Stimulated activated CD8-positive, alpha-beta memory T cell treated with anti-CD3 and anti-CD28 coated beads, Interleukin-7, amount 100 ng/mL, for 1 hour (primary cell): ENCODE results near the gene PTCHD4.
"Not testable (repeated sequence)": the region's sequence is repeated elsewhere in the genome, so short reads cannot be mapped to it uniquely, and the experiment has no call there.

Source experiments
- DNase-seq, 2 donors: peaks; one replicate each; pipeline ENCODE4 v3.0.0-alpha.2; 2020; ENCODE audit warnings: low read depth in 2 of 2

PTCHD4 gene

GRCh38 chr6:48111143-48111506 lies at the start of gene PTCHD4:
TSS of gene PTCHD4 (minus strand) at chr6:48111197. CDS start at chr6:48068957, 42,240 bp downstream.
- DNase-seq: no peak

GRCh38 chr6:48151142-48151541 lies 40.1 kb upstream of the PTCHD4 start:
- DNase-seq: no peak

DNA sequence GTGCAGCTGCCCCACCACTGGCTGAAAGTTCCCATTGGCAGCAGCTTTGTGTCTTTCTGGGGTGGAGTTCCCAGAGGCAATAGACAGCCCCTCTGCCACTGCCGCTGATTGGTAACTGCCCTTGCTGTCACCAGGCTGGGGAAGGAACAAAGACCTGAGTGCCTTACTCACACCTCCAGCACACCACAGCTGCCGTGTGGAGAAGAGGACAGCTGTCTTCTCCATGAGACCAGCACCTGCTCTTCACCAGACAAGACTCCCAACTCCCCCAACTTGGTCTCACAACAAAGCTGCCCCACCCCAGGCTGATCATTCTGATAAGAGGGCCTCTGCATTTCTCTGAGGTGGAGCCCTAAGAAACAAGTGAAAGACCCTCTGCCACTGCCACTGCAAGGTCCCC lies 39.7 kb upstream of the PTCHD4 start:
- DNase-seq: no peak

- no peak for DNase-seq
Observed at GRCh38 chr6:48147051-48147450, 36.1 kb upstream of the PTCHD4 start.

DNA sequence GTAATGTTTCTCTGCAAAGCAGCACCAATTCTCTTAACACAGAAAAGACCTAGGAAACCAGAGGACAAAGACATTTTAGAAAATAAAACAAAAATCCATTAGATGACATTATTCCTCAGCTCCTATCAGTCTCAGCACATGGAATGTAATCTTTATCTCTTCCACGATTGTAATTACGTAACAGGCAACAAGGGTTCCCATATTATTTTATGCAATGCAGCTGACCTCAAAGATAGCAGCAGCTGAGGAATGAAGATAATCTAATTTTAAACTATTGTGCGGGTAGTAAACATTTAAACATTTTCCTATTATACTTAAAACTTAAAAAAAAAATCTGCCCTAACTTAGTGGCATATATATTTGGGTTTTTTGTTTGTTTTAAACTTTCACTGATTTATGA lies 33.0 kb upstream of the PTCHD4 start:
- DNase-seq: no peak

DNA sequence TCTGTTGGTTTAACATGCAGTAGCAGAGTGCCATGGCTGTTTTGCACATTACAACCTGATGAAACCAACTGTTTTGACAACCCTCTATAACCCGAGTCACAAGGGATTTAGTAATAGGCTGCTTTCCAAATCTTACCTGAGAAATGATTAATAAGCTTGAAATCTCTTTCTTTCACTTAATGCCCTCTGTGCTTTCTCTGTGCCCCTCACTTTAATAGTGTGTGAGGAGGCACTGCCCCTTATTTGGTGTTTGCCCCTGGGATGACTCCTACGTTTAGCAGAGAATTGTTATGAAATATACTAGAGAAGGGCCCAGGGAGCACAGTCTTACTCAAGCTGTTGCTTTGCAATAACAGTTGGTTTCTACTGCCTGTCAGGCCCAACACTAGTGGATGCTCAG lies 31.0 kb upstream of the PTCHD4 start:
- DNase-seq: no peak

DNA sequence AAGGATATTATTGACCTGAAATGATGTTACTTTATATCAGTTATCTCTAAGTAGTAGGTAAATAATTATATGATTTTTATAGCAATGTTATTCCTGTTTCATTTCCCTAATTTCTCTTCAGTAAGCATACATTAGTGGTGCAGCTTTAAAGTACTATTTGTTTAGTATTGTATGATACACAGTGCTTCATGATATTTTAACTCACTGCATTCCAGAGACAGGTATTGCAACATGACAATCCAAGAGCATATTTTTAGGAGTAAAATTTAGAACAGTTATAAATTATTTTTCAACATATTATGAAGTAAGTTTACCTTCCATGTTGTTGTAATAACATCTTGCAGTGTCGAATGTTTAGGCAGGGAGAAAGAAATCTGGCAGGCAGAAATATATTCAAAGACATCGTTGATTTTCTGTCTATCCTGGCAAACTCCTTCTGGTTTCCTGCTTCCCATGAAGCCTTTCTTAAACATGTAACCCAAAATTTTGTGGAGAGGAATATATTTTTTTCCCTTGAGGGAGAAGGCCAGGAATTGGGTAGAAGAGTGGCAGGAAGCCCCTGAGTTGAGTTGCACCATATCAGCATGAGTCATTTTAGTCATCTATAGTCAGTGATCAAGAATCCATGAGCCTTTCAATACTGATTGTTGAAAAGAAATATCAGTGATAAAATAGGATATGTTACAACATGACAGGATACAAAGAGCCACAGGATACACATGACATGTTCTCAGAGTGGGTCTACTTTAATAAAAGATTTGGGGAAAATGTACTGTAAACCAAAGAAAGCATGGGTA lies 29.0 kb upstream of the PTCHD4 start:
- no peak for DNase-seq

- no peak for DNase-seq
Observed at GRCh38 chr6:48136856-48137255, 25.9 kb upstream of the PTCHD4 start.

DNA sequence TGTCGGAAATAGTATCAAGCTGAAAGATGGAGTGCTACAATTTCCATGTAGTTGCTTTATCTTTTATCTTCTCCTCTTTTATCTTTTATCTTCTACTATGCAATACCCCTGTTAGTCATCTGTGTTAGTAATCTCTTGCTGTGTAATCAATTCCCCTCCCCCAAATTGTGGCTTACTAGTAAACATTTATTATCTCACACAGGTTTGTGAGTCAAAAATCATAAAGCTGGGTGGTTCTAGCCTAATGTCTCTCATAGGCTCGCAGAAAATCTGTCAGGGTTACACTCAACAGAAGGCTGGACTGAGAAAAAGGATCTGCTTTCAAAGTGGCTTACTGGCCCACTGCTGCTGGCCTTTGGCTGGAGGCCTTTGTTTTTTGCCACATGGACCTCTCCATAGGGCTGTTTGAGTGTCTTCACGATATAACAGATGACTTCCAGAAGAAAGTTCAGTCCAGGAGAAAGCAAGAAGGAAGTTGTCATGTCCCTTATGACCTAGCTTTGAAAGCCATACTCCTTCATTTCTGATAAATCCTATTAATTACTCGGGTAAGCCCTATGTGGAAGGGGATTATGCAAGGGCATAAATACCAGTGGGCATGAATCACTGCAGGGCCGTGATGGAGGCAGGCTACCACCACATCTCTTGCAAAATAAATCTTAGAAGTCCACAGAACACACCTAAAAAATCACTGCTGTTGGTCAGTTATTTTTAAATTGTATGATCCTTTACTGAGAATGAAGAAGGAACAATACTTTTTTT lies 24.5 kb upstream of the PTCHD4 start:
- DNase-seq: no peak

GRCh38 chr6:48134246-48134645 lies 23.2 kb upstream of the PTCHD4 start:
- DNase-seq: no peak

- no peak for DNase-seq
Observed at GRCh38 chr6:48123601-48124000, 12.6 kb upstream of the PTCHD4 start.

GRCh38 chr6:48121983-48122749 lies 11.2 kb upstream of the PTCHD4 start:
- not testable (repeated sequence) for DNase-seq

DNA sequence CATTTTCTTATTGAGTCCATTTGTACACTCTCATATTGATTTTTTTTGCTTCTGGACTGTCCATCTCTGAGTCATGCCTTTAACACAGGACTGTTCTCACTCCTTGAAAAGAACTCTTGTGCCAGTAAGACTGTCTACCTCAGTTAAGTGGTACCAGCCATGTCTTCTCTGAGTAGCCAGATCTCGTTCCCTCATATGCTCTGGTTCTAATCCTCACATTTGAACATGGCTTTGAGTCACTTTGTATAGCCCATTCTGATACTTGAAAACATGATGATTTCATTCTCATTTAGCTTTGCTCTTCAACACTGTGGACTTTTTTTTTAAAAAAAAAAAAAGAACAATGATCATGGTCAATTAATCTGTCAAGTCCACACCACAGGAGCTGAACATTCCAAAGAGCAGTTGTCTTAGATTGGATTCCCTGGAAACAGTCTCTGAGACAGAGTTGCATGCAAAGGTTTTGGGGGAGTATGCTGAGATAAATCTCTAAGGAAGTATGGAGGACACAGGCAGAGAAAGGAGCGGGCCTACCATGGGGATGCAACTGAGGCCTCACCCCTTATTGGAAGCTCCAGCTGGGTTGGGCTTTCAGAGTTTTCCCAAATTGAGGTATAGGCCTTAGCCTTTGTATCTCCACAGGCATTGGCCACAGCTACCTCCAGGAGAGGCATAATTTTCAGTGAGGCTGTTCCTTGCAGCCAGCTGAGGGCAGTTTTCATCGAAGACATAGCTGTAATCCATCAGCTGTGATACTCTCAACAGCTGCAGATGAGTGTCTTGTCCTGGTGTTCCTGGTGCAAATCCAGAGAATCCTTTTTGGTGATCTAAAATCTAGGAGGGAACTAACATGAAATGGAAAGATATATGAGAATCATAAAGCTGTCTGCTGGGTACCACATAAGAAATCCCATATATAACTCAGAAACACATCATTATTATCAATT lies 6.0 kb upstream of the PTCHD4 start:
- no peak for DNase-seq

GRCh38 chr6:48113130-48113529 lies 2.1 kb upstream of the PTCHD4 start:
- DNase-seq: no peak

DNA sequence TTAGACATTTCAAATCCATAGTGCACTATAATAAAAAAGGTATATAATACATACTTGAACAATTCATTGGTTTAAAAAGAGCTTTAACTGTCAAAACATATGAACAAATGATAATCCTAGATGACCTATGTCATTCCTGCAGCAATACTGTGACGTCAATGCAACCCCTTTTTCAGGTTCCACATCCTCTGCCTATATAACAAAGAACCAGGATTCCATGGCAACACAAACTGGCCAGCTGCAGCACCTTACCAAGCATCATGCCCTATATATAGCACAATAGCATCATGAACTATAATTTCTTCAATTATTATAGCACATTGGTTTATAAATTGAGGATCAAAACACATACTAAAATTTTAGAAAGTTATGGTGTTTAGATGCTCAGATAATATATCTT lies 578 bp upstream of the PTCHD4 start:
- DNase-seq: no peak

- no peak for DNase-seq
Observed at GRCh38 chr6:48110436-48111142, 408 bp downstream of the PTCHD4 start.

GRCh38 chr6:48109944-48110343 lies 1.1 kb downstream of the PTCHD4 start:
- no peak for DNase-seq

- DNase-seq: not testable (repeated sequence)
Observed at GRCh38 chr6:48102476-48103195, 8.4 kb downstream of the PTCHD4 start.

DNA sequence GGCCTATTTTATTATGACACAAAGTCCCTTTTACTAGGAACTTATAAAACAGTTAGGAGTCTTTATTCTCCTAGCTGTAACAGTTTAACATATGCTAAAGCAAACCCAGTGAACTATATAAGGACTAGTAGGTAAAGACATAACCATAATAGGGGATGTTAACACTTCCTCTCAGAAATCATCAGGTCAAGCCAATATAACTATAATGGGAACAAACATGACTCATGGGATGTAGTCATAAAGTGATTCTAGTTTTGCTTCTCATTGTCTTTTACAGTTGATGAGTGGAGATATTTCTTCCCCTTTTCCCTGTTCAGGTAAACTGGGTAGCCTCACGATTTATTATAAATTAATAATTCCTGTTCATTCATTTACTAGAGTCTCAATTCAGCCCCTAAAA lies 9.7 kb downstream of the PTCHD4 start:
- no peak for DNase-seq

DNA sequence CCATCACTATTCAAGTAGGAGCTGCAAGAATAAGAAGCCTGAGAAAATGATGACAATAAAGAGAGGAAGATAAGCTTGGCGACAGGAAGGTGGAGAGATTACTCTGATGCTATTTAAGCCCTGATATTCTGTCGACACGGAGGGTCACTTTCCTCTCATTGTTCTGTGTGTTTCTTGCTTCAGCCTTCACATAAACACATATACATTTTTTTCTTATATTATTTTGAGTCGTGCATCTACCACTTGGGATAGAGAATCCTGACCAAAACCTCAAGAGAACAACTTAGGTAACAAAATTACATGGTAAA lies 10.5 kb downstream of the PTCHD4 start:
- DNase-seq: no peak
